CMK (cell line): Measurements from ENCODE around the gene LRSAM1.

ENCODE experiments used
- DNase-seq: peaks from one replicate; pipeline ENCODE4 v3.0.0-alpha.2; 2010; ENCODE audit warnings: low read depth

LRSAM1 gene

DNA sequence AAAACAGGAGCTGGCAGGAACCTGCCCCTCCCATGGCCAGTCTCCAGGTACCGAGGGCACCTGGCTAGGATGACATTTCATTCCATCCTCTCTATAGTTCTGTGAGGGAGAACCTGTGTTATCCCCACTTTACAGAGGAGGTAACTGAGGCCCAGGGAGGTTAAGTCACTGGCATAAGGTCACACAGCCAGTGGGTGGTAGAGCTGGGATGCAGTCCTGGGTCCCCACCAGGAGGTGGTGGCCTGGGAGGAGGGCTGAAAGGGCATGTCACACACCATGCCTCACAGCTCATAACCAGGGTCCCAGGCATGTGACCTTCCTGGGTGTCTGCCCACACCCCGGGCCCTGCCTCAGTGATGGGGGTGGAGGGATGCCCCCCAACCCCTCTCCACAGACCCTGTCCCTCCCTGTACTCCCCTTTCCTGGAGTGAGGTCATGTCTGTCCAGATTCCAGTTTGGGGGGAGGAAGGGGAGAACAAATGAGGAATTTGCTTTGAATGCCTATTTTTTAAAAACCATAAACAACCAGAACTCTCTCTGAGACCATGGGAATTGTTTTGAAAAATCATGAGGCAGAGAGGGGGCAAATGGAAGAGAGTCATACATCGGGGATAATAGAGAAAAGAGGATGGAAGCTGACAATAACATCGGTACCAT lies 83.1 kb downstream of the LRSAM1 start:
- DNase-seq: no peak

DNA sequence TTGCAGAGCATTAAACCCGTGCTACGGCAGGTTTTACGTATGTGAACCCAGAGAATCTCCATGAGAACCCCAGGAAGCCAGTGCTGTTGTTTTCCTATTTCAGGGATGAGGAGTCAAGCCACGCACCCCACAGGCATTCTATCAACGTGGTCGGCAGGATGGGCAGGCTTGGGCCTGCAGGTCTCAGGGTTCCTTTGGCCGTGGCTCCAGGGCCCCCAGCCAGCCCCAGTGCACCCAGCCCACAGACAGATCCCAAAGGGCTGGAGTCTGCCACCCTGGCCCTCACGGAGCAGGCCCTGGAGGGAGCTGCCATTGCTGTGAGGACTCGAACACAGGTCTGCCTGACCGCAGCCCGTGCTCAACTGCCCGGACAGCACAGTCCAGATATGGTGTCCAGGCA lies 83.6 kb downstream of the LRSAM1 start:
- DNase-seq: no peak

DNA sequence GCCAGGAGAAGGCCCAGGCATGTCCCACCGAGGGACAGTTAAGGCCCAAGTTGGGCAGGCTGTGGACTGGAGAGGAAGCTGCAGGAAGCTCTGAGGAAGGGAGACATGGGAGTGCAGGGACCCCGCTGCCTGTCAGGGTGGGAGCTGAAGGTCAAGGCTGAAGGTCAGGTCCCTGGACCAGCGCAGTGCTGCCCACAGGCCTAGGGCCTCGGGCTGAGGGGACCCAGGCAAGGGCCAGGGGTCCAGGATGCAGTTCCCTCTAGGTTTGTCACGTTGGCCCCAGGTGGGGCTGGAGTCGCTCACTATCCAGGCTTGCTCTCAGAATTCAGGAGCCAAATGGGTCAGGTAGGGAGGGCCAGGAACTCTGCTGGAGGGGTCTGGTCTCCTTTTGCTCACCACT lies 84.1 kb downstream of the LRSAM1 start:
- no peak for DNase-seq

- DNase-seq: no peak
Measured at GRCh38 chr9:127535834-127536233, 84.5 kb downstream of the LRSAM1 start.

DNA sequence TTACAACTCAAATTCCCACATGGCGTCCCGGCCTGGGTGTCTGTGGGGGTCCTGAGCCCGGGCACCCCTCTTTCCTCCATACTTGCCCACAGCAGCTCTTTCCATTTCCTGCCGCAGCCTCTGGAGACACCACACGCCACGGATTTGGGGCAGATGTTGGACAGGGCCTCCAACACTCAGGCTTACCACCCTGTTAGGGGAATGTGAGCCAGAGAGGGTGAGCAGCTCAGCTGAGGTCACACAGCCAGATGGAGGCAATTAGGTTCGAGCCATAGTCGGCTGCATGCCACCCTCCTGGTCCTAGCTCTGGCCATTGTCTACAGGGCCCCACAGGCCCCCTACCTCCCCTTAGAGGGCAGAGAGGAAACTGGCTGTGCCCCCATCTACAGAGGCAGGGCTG lies 85.2 kb downstream of the LRSAM1 start:
- no peak for DNase-seq

GRCh38 chr9:127537014-127537413 lies 85.7 kb downstream of the LRSAM1 start:
- no peak for DNase-seq

- no peak for DNase-seq
Measured at GRCh38 chr9:127537792-127538191, 86.5 kb downstream of the LRSAM1 start.

GRCh38 chr9:127538849-127539258 lies 87.5 kb downstream of the LRSAM1 start:
- no peak for DNase-seq

- DNase-seq: no peak
Measured at GRCh38 chr9:127539259-127539981, 88.1 kb downstream of the LRSAM1 start.

DNA sequence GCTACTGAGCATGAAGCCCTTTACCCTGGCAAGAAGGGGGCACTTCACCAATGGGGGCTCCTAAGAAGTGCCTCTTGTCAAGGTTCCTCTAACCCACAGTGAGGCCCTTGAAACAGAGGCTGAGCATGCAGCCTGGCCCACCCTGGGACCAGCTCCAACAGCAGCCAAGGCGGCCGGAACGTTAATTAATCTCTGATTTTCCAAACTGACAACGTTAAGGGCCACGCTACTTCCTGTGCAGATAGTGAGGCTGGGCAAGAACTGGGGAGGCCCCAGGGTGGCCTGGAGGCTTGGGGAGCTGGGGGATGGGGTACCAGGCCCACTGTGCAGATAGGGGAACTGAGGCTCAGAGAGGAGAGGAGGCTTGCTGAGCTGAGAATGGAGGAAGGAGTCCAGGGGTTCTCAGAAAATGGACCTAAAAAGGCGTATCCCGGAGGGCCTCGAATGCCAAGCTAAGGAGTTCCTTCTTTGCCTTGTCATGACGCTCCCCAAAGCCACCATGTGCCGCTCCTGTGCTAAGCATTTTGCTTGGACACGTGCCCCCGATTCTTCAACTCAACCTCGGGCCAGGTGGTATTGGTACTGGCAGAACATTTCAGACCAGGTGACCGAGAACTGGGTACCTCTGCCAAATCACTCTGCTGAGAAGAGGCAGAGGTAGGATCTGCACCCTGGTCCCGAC lies 88.8 kb downstream of the LRSAM1 start:
- no peak for DNase-seq

GRCh38 chr9:127540664-127541041 lies 89.3 kb downstream of the LRSAM1 start:
- no peak for DNase-seq

DNA sequence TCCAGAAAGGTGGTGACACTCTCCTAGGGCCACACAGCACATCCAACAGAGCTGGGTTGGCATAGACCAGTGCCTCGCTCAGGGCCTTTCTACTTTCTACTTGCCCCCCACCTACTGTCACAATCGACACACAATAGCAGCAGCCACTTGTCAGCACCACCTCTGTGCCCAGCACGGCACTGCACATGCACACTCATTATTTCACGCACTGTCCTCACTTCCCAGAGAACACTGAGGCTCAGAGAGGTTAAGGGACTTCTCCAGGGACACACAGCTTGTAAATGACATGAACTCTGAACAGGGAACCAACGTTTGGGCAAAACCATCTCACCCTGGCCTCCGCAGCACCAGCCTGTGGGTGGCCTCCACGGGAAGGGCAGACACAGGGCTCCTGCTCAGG lies 89.9 kb downstream of the LRSAM1 start:
- no peak for DNase-seq

GRCh38 chr9:127541865-127542264 lies 90.6 kb downstream of the LRSAM1 start:
- no peak for DNase-seq

GRCh38 chr9:127543221-127543620 lies 91.9 kb downstream of the LRSAM1 start:
- DNase-seq: no peak

- no peak for DNase-seq
Measured at GRCh38 chr9:127543973-127544533, 92.7 kb downstream of the LRSAM1 start.

- peak; percentile 67 for DNase-seq
Measured at GRCh38 chr9:127545196-127546124, 94.2 kb downstream of the LRSAM1 start.

DNA sequence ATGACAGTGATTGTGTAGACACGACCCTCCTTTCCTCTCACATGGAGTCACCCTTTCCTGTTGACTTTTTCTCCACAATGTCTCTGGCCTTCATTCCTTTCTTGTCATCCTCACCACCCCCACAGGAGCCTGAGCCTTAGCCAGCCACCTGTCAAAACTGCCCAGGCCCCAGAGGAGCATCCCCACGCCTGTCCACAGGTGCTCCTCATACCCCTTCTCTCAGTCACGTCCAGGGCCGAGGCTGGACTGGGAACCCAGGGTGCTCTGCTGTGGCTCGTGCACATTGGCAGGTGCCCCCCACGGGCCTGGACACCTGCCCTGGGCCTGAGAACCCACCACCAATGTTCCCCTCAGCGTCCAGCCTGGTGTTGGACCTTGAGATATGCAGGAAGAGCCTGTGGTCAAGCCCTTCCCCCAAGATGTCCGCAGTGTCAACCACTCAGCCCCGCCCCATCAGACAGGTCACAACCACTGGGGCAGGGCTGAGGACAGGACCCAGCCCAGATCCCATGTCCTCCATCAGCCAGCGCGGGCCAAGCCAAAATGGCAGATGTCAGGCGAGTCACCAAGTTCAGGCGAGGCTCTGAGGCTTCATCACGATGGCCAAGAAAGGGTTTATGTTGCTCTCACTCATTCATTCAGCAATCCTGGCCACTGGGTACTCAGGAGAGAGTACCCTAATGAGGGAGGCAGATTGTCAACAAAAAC lies 95.0 kb downstream of the LRSAM1 start:
- DNase-seq: no peak

- no peak for DNase-seq
Measured at GRCh38 chr9:127548352-127548881, 97.1 kb downstream of the LRSAM1 start.

- DNase-seq: no peak
Measured at GRCh38 chr9:127549218-127549617, 97.9 kb downstream of the LRSAM1 start.

GRCh38 chr9:127549751-127550150 lies 98.4 kb downstream of the LRSAM1 start:
- no peak for DNase-seq

DNA sequence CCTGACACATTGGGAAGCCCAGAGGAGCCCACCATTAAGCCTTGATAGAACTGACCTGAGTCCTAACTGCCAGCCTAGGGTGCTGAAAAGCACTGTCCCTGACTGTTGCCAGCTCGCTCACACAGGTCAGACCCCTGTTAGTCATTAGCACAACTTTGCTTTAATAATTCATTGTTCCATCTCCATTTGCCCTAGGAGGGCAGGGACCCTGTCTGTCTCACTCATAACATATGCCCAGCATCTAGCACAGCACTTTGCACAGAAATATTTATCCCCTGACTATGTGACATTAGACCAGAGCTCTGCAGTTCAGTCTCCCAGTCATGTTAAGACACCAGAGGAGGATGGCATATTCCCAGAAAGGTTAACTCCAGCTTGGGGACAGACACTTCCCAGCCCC lies 99.0 kb downstream of the LRSAM1 start:
- no peak for DNase-seq
